A549 treated with CpdA at 1 μM for 4 hours (cell line): ENCODE results near the gene WHAMM. TPM values are rescaled to one million over a fixed set of nuclear protein-coding genes. Genes with fewer than 3 reads are reported as not detected.

Experiments
- total RNA-seq: library from RNA; stranded (reverse); fragments of 200-300 nt; extraction: Qiagen RNA extraction; gene quantifications from 5 replicates; pipeline ENCODE4 v1.2.3, GENCODE V29; 2022; ENCODE audit warnings: low read depth

The WHAMM gene, protein sequence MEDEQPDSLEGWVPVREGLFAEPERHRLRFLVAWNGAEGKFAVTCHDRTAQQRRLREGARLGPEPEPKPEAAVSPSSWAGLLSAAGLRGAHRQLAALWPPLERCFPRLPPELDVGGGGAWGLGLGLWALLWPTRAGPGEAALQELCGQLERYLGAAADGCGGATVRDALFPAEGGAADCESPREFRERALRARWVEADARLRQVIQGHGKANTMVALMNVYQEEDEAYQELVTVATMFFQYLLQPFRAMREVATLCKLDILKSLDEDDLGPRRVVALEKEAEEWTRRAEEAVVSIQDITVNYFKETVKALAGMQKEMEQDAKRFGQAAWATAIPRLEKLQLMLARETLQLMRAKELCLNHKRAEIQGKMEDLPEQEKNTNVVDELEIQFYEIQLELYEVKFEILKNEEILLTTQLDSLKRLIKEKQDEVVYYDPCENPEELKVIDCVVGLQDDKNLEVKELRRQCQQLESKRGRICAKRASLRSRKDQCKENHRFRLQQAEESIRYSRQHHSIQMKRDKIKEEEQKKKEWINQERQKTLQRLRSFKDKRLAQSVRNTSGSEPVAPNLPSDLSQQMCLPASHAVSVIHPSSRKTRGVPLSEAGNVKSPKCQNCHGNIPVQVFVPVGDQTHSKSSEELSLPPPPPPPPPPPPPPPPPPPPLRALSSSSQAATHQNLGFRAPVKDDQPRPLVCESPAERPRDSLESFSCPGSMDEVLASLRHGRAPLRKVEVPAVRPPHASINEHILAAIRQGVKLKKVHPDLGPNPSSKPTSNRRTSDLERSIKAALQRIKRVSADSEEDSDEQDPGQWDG
- total RNA-seq: 6.8 to 7.8 TPM (median 7.5 TPM) in 5 replicates

DNA sequence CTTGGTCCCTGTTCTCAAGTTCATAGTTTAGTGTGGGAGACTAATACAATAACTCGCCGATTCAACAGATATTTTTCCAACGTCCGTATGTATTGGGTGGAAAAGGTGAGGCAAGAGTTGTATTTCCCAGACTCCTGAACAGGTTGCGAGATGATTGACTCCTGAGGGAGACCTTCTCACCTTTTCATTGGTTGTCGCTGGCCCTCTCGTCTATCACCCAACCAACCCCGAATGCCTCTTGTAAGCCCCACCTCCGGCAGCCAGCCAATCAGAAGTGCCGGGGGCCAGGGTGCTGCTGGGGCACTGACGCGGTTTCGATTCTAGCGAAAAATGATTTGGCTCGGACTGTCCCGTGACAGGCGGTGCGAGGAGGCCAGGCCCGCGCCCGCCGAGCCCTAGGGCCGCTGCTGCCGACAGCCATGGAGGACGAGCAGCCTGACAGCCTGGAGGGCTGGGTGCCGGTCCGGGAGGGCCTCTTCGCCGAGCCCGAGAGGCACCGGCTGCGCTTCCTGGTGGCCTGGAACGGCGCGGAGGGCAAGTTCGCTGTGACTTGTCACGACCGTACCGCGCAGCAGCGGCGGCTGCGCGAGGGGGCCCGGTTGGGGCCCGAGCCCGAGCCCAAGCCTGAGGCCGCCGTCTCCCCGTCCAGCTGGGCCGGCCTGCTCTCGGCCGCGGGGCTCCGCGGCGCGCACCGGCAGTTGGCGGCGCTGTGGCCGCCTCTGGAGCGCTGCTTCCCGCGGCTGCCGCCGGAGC is at the start of gene WHAMM:
Gene WHAMM, plus strand, starts transcription at position 321 of the 753 bp plus-strand sequence. Its CDS starts 99 bp downstream, at position 420.

DNA sequence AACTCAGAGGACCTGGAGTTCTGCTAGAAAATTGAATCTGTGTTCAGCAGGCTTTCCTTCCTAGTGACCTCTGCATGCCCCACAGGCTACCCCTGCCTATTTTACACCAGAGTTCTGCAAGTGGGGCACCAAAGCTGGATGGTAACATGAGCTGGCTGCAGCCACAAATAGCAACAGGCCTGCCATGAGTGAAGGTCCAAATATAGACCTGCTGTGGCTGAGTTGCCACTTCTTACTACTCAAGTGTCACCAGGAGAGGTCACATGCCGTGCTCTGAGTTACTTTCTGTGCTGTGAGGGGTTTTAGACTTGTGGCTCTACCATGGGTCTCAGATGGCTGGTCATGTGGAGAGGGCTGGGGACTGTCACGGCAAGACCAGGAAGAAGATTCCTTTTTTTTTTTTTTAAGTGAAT is 3.4 kb upstream of the WHAMM start, which contains the start of gene FSD2:
Gene FSD2, minus strand, starts transcription at position 76 of the 413 bp plus-strand sequence. CDS start 18,679 bp downstream, outside the sequence.

Other genes with a start within 250 kb of the WHAMM start
- 2.8 to 4.0 TPM (median 3.8 TPM) in 5 replicates for gene CPEB1, start 162.3 kb upstream of the WHAMM start, total RNA-seq
- gene AP3B2, start 99.8 kb upstream of the WHAMM start, total RNA-seq: 0.31 to 0.90 TPM (median 0.42 TPM) in 5 replicates
- not detected in 5 replicates for gene FSD2, start 3.6 kb upstream of the WHAMM start, total RNA-seq
- gene HOMER2, start 143.1 kb downstream of the WHAMM start, total RNA-seq: 11.5 to 13.1 TPM (median 12.7 TPM) in 5 replicates
- 39.0 to 61.3 TPM (median 43.3 TPM) in 5 replicates for gene RAMAC, start 176.6 kb downstream of the WHAMM start, total RNA-seq
- gene C15orf40, start 202.0 kb downstream of the WHAMM start, total RNA-seq: 42.1 to 56.1 TPM (median 47.1 TPM) in 5 replicates